ENCODE measurements around the gene DUS3L.

The DUS3L gene

GRCh38 chr19:5778402-5778801, 12.6 kb downstream of the DUS3L start:
- TF ChIP-seq, protein P1, sequence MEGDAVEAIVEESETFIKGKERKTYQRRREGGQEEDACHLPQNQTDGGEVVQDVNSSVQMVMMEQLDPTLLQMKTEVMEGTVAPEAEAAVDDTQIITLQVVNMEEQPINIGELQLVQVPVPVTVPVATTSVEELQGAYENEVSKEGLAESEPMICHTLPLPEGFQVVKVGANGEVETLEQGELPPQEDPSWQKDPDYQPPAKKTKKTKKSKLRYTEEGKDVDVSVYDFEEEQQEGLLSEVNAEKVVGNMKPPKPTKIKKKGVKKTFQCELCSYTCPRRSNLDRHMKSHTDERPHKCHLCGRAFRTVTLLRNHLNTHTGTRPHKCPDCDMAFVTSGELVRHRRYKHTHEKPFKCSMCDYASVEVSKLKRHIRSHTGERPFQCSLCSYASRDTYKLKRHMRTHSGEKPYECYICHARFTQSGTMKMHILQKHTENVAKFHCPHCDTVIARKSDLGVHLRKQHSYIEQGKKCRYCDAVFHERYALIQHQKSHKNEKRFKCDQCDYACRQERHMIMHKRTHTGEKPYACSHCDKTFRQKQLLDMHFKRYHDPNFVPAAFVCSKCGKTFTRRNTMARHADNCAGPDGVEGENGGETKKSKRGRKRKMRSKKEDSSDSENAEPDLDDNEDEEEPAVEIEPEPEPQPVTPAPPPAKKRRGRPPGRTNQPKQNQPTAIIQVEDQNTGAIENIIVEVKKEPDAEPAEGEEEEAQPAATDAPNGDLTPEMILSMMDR (IDR thresholded peaks at IDR 0.05; ENCODE audit: low read depth, low read length): no peak
- no peak for TF ChIP-seq EZH2phosphoT487 (IDR thresholded peaks at IDR 0.05; ENCODE audit: low read depth)
- H2AFZ ChIP-seq (ENCODE audit: low read depth, low read length): no peak overlapping the region
- H3K36me3 ChIP-seq (replicated peaks; ENCODE audit: low read depth, low read length): peaks cover 15% of the 10 kb centered on the region
- H3K27me3 ChIP-seq (ENCODE audit: low read depth, low read length): no peaks in the 10 kb centered on the region
- no peak overlapping the region for H3K4me3 ChIP-seq (ENCODE audit: low read length)
- no peaks in the 10 kb centered on the region for H3K79me2 ChIP-seq (ENCODE audit: low read length)
- no peaks in the 10 kb centered on the region for H4K20me1 ChIP-seq (ENCODE audit: insufficient read depth, low read length)
- H3K4me2 ChIP-seq (ENCODE audit: low read length): no peak overlapping the region
- no peaks in the 10 kb centered on the region for H3K9me3 ChIP-seq (ENCODE audit: insufficient read depth, low read length)
- no peak overlapping the region for H3K9ac ChIP-seq (ENCODE audit: low read length)
- H3K4me1 ChIP-seq (ENCODE audit: low read length): peaks cover 4% of the 10 kb centered on the region; the same call in 1 of the 2 replicates
- H3K27ac ChIP-seq (ENCODE audit: low read length): no peak overlapping the region

- Histone ChIP-seq H4K20me1 (ENCODE audit: insufficient read depth, low read length) (no peaks in the 10 kb centered on the region), H3K27ac (ENCODE audit: low read length) (no peak overlapping the region)
These were observed 15.2 kb downstream of the DUS3L start for GRCh38 chr19:5775668-5776309.

DNA sequence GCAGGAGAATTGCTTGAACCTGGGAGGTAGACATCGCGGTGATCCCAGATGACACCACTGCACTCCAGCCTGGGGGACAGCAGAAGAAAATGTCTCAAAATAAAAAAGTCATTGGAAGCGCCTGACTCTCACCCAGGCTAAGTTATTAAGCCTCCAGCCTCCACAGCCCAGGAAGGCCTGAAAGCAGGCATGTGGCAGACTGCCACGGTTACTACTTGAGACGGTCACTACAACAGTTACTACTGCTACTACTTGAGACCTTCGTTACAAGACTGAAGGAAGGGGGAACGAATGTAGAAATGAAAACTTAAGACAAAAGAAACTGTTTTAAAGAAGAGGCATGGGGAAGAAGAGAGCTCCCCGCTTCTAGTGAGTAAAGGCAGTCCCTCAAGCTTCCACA, 16.0 kb downstream of the DUS3L start:
- H3K36me3 ChIP-seq (replicated peaks; ENCODE audit: low read depth, low read length): no peaks in the 10 kb centered on the region
- H3K9me3 ChIP-seq (ENCODE audit: insufficient read depth, low read length): no peaks in the 10 kb centered on the region
- no peaks in the 10 kb centered on the region for H4K20me1 ChIP-seq (ENCODE audit: insufficient read depth, low read length)
- no peaks in the 10 kb centered on the region for H3K27me3 ChIP-seq (ENCODE audit: low read depth, low read length)
- no peak overlapping the region for H3K9ac ChIP-seq (ENCODE audit: low read length)
- H3K4me3 ChIP-seq (ENCODE audit: low read length): no peak overlapping the region
- no peaks in the 10 kb centered on the region for H3K79me2 ChIP-seq (ENCODE audit: low read length)
- no peak for TF ChIP-seq EZH2phosphoT487 (IDR thresholded peaks at IDR 0.05; ENCODE audit: low read depth)
- TF ChIP-seq, protein P1 (IDR thresholded peaks at IDR 0.05; ENCODE audit: low read depth, low read length): no peak
- H3K4me2 ChIP-seq (ENCODE audit: low read length): no peak overlapping the region
- no peak overlapping the region for H2AFZ ChIP-seq (ENCODE audit: low read depth, low read length)
- peaks cover 4% of the 10 kb centered on the region; the same call in 1 of the 2 replicates for H3K4me1 ChIP-seq (ENCODE audit: low read length)
- H3K27ac ChIP-seq (ENCODE audit: low read length): no peak overlapping the region

More at GRCh38 chr19:5775668-5776309, 15.2 kb downstream of the DUS3L start:
- Histone ChIP-seq H3K9me3 (ENCODE audit: insufficient read depth, low read length) (no peaks in the 10 kb centered on the region), H3K79me2 (ENCODE audit: low read length) (no peaks in the 10 kb centered on the region), H3K4me3 (ENCODE audit: low read length) (no peak overlapping the region), H3K4me2 (ENCODE audit: low read length) (no peak overlapping the region), H3K4me1 (ENCODE audit: low read length) (peaks cover 4% of the 10 kb centered on the region; the same call in 1 of the 2 replicates), H3K9ac (ENCODE audit: low read length) (no peak overlapping the region), H2AFZ (ENCODE audit: low read depth, low read length) (no peak overlapping the region), H3K27me3 (ENCODE audit: low read depth, low read length) (no peaks in the 10 kb centered on the region), H3K36me3 (replicated peaks; ENCODE audit: low read depth, low read length) (no peaks in the 10 kb centered on the region)
- no peak for TF ChIP-seq EZH2phosphoT487 (IDR thresholded peaks at IDR 0.05; ENCODE audit: low read depth)
- TF ChIP-seq, protein P1 (IDR thresholded peaks at IDR 0.05; ENCODE audit: low read depth, low read length): no peak

GRCh38 chr19:5773276-5773675, 17.7 kb downstream of the DUS3L start:
- Histone ChIP-seq H3K4me2 (ENCODE audit: low read length) (peak overlapping the region; percentile 41; the same call in 1 of the 2 replicates), H2AFZ (ENCODE audit: low read depth, low read length) (no peak overlapping the region), H3K4me3 (ENCODE audit: low read length) (0 out of 2 replicates have a peak overlapping the region, but pooled peaks have one; percentile 54), H3K79me2 (ENCODE audit: low read length) (no peaks in the 10 kb centered on the region), H3K36me3 (replicated peaks; ENCODE audit: low read depth, low read length) (no peaks in the 10 kb centered on the region), H3K9ac (ENCODE audit: low read length) (no peak overlapping the region), H3K4me1 (ENCODE audit: low read length) (peaks cover 4% of the 10 kb centered on the region; the same call in 1 of the 2 replicates), H3K9me3 (ENCODE audit: insufficient read depth, low read length) (no peaks in the 10 kb centered on the region), H3K27me3 (ENCODE audit: low read depth, low read length) (no peaks in the 10 kb centered on the region), H3K27ac (ENCODE audit: low read length) (no peak overlapping the region), H4K20me1 (ENCODE audit: insufficient read depth, low read length) (no peaks in the 10 kb centered on the region)
- TF ChIP-seq, protein P1 (IDR thresholded peaks at IDR 0.05; ENCODE audit: low read depth, low read length): no peak
- TF ChIP-seq EZH2phosphoT487 (IDR thresholded peaks at IDR 0.05; ENCODE audit: low read depth): no peak

Data from OCI-LY3 (cell line).